Keratinocyte (primary cell): ENCODE results near the gene PARP14. TPM values are rescaled to one million over a fixed set of nuclear protein-coding genes. Genes with fewer than 3 reads are reported as not detected.

Experiments used
- DNase-seq: peaks from one replicate; pipeline ENCODE4 v3.0.0-alpha.2; 2011; ENCODE audit warnings: low read depth, missing footprints, low spot score
- FAIRE-seq: peaks from 2 replicates; lab custom pipeline; 2011; peaks lifted over from hg19 to GRCh38; lab: Jason Lieb, UNC
- H2AFZ ChIP-seq: 2 replicates; pipeline ENCODE4 v1.6.0; 2012; ENCODE audit warnings: low read length, control low read depth, inconsistent platforms; ENCODE audit not compliant: control insufficient read depth
- H3K27ac ChIP-seq: 2 replicates; pipeline ENCODE4 v1.5.1; 2011; ENCODE audit warnings: low read length; ENCODE audit not compliant: control insufficient read depth, insufficient read depth
- H3K27me3 ChIP-seq: 3 replicates; pipeline ENCODE4 v1.6.0; 2011; ENCODE audit warnings: low read length; ENCODE audit not compliant: control insufficient read depth, insufficient read depth; ENCODE audit errors: extremely low read depth
- H3K36me3 ChIP-seq, 2 experiments: 2 replicates in 1 of 2; 3 replicates in 1 of 2; pipeline ENCODE4 v1.5.1; 2011; ENCODE audit warnings: low read length in 2 of 2, mild to moderate bottlenecking in 1 of 2; ENCODE audit not compliant: control insufficient read depth in 2 of 2, insufficient read depth in 2 of 2; ENCODE audit errors: extremely low read depth in 1 of 2
- H3K4me1 ChIP-seq: 3 replicates; pipeline ENCODE4 v1.5.1; 2011; ENCODE audit warnings: low read length; ENCODE audit not compliant: control insufficient read depth, insufficient read depth; ENCODE audit errors: extremely low read depth
- H3K4me2 ChIP-seq: 3 replicates; pipeline ENCODE4 v1.6.0; 2011; ENCODE audit warnings: low read depth, low read length; ENCODE audit not compliant: control insufficient read depth, insufficient read depth; ENCODE audit errors: extremely low read depth
- H3K4me3 ChIP-seq, 3 experiments: fragments of 200-600 bp in 1 of 3; sonication (generic) in 1 of 3; 2 replicates in 2 of 3; 3 replicates in 1 of 3; pipeline ENCODE4 v1.5.1; 2011 to 2016; ENCODE audit warnings: low read length in 3 of 3, mild to moderate bottlenecking in 3 of 3, control low read depth in 2 of 3, inconsistent platforms in 1 of 3, low read depth in 1 of 3, mixed read lengths in 1 of 3, mixed run types in 1 of 3, moderate library complexity in 1 of 3; ENCODE audit not compliant: control insufficient read depth in 2 of 3, insufficient read depth in 2 of 3; ENCODE audit errors: extremely low read depth in 1 of 3
- H3K79me2 ChIP-seq: 2 replicates; pipeline ENCODE4 v1.6.0; 2012; ENCODE audit warnings: low read length; ENCODE audit not compliant: control insufficient read depth, insufficient read depth
- H3K9ac ChIP-seq: 3 replicates; pipeline ENCODE4 v1.6.0; 2011; ENCODE audit warnings: low read length; ENCODE audit not compliant: control insufficient read depth, insufficient read depth; ENCODE audit errors: extremely low read depth
- H3K9me1 ChIP-seq: 3 replicates; pipeline ENCODE4 v1.6.0; 2011; ENCODE audit warnings: low read length; ENCODE audit not compliant: control insufficient read depth, insufficient read depth; ENCODE audit errors: extremely low read depth
- H3K9me3 ChIP-seq: 2 replicates; pipeline ENCODE4 v1.5.1; 2012; ENCODE audit warnings: low read depth, low read length; ENCODE audit not compliant: control insufficient read depth
- H4K20me1 ChIP-seq: 3 replicates; pipeline ENCODE4 v1.6.0; 2011; ENCODE audit warnings: low read length; ENCODE audit not compliant: control insufficient read depth, insufficient read depth; ENCODE audit errors: extremely low read depth
- CTCF ChIP-seq, 3 experiments: IDR thresholded peaks in 1 of 3; conservative IDR thresholded peaks in 1 of 3; optimal IDR thresholded peaks in 1 of 3; 2 replicates in 2 of 3; 3 replicates in 1 of 3; pipeline versions ENCODE3 to v1.5.1; 2011; ENCODE audit warnings: low read length in 3 of 3, mild to moderate bottlenecking in 3 of 3, moderate library complexity in 2 of 3, control low read depth in 1 of 3, inconsistent platforms in 1 of 3; ENCODE audit not compliant: insufficient read depth in 2 of 3; ENCODE audit errors: extremely low read depth in 1 of 3
- EZH2 ChIP-seq: IDR thresholded peaks from one replicate; pipeline ENCODE4 v1.6.1; 2012; ENCODE audit warnings: inconsistent platforms, mild to moderate bottlenecking, low read length, moderate library complexity
- dilution Hi-C: fragments of 300-500 bp; cut with MboI; formaldehyde crosslinking; loops from one replicate; pipeline ENCODE4 v1.7.0; 2020; ENCODE audit warnings: low sequenced_read_pairs; ENCODE audit not compliant: extremely low pct_ligation_motif_present
- polyA plus RNA-seq, 5 experiments: library from polyadenylated mRNA; depleted of rRNA in 3 of 5; stranded (reverse) in 3 of 5; stranded (forward) in 1 of 5; unstranded in 1 of 5; fragments of >200 nt; gene quantifications; 1 replicate in 1 of 5; 2 replicates in 3 of 5; 3 replicates in 1 of 5; pipeline versions ENCODE4 v1.2.1 to v1.2.3, GENCODE V29; 2011 to 2012; ENCODE audit warnings: missing spikeins in 2 of 5, low read depth in 1 of 5, low replicate concordance in 1 of 5

The PARP14 gene
- polyA plus RNA-seq, 1 donor (not counting 4 experiments of a cell fraction or from before 2014, with no cell fraction given): 25.7 TPM

- Histone ChIP-seq H3K4me3 (no peak overlapping the region), H3K79me2 (no peaks in the 10 kb centered on the region), H3K9ac (no peak overlapping the region), H4K20me1 (no peaks in the 10 kb centered on the region), H3K4me1 (no peaks in the 10 kb centered on the region), H3K9me3 (no peaks in the 10 kb centered on the region), H3K27me3 (no peaks in the 10 kb centered on the region), H3K9me1 (no peaks in the 10 kb centered on the region), H2AFZ (no peak overlapping the region), H3K4me2 (peak overlapping the region; percentile 7), H3K36me3 (peaks cover 1 to 3% of the 10 kb centered on the region in 2 experiments), H3K27ac (peak overlapping the region; percentile 23)
- DNase-seq: no peak
- dilution Hi-C loops: no loop called here
- no peak for TF ChIP-seq EZH2
- peak; percentile 81 for FAIRE-seq
Observed at GRCh38 chr3:122688996-122689395, 8.4 kb downstream of the PARP14 start.

- no peak overlapping the region for H3K27ac ChIP-seq
- no peaks in the 10 kb centered on the region for H3K27me3 ChIP-seq
- no peak overlapping the region for H3K4me2 ChIP-seq
- H4K20me1 ChIP-seq: no peaks in the 10 kb centered on the region
- peaks cover 1 to 3% of the 10 kb centered on the region in 2 experiments for H3K36me3 ChIP-seq
- FAIRE-seq (no peak), DNase-seq (no peak)
- no peak overlapping the region for H3K9ac ChIP-seq
- no peaks in the 10 kb centered on the region for H3K4me1 ChIP-seq
- no peaks in the 10 kb centered on the region for H3K9me1 ChIP-seq
- no peaks in the 10 kb centered on the region for H3K79me2 ChIP-seq
- no peak overlapping the region for H2AFZ ChIP-seq
- no peak overlapping the region for H3K4me3 ChIP-seq
- dilution Hi-C loops: no loop called here
- TF ChIP-seq CTCF (optimal IDR thresholded peaks at IDR 0.05 in 1 of 3, IDR thresholded peaks at IDR 0.05 in 1 of 3, conservative IDR thresholded peaks at IDR 0.05 in 1 of 3; ENCODE audit: extremely low read depth in 1 of 3, insufficient read depth in 2 of 3, low read length in 3 of 3) (no peak), EZH2 (no peak)
- no peaks in the 10 kb centered on the region for H3K9me3 ChIP-seq
Observed at GRCh38 chr3:122689587-122689986, 8.9 kb downstream of the PARP14 start.

- no peak overlapping the region for H3K4me2 ChIP-seq
- no peak overlapping the region for H3K4me3 ChIP-seq
- DNase-seq (no peak), FAIRE-seq (no peak)
- H3K4me1 ChIP-seq: no peaks in the 10 kb centered on the region
- no peak for TF ChIP-seq EZH2
- TF ChIP-seq CTCF (optimal IDR thresholded peaks at IDR 0.05 in 1 of 3, IDR thresholded peaks at IDR 0.05 in 1 of 3, conservative IDR thresholded peaks at IDR 0.05 in 1 of 3; ENCODE audit: extremely low read depth in 1 of 3, insufficient read depth in 2 of 3, low read length in 3 of 3): no peak
- H3K27me3 ChIP-seq: no peaks in the 10 kb centered on the region
- dilution Hi-C loops: no loop called here
- no peaks in the 10 kb centered on the region for H3K9me3 ChIP-seq
- H3K36me3 ChIP-seq: peaks cover 1 to 3% of the 10 kb centered on the region in 2 experiments
- no peak overlapping the region for H3K9ac ChIP-seq
- H3K27ac ChIP-seq: no peak overlapping the region
- no peak overlapping the region for H2AFZ ChIP-seq
- H3K79me2 ChIP-seq: no peaks in the 10 kb centered on the region
- no peaks in the 10 kb centered on the region for H3K9me1 ChIP-seq
- no peaks in the 10 kb centered on the region for H4K20me1 ChIP-seq
Observed at GRCh38 chr3:122690096-122690495, 9.5 kb downstream of the PARP14 start.
